Neural crest cell (in vitro differentiated cells): ENCODE results near the gene PMCH. TPM values are rescaled to one million over a fixed set of nuclear protein-coding genes. Genes with fewer than 3 reads are reported as not detected.
"Not testable (repeated sequence)": the region's sequence is repeated elsewhere in the genome, so short reads cannot be mapped to it uniquely, and the experiment has no call there.

Experiments used
- DNase-seq: peaks from one replicate; pipeline ENCODE4 v3.0.0; 2021; ENCODE audit warnings: low read depth, mixed read lengths, low spot score
- H3K27ac Mint-ChIP-seq: one replicate; pipeline ENCODE4 v1.8.0; 2021; ENCODE audit warnings: mild to moderate bottlenecking, mixed read lengths; ENCODE audit not compliant: unreplicated experiment
- H3K27me3 Mint-ChIP-seq: 2 replicates; pipeline ENCODE4 v1.8.0; 2021; ENCODE audit warnings: low read depth, mild to moderate bottlenecking, mixed read lengths
- H3K36me3 Mint-ChIP-seq: 2 replicates; pipeline ENCODE4 v1.8.0; 2021; ENCODE audit warnings: low read depth, mild to moderate bottlenecking, mixed read lengths
- H3K4me1 Mint-ChIP-seq: 2 replicates; pipeline ENCODE4 v1.8.0; 2021; ENCODE audit warnings: mixed read lengths
- H3K4me3 Mint-ChIP-seq: one replicate; pipeline ENCODE4 v1.8.0; 2021; ENCODE audit warnings: mild to moderate bottlenecking, mixed read lengths
- H3K9me3 Mint-ChIP-seq: 2 replicates; pipeline ENCODE4 v1.8.0; 2021; ENCODE audit warnings: mixed read lengths
- CTCF ChIP-seq: fragments of 200-600 bp; sonication (generic); conservative IDR thresholded peaks from 2 replicates; pipeline ENCODE4 v1.5.0; 2021; ENCODE audit warnings: antibody characterized with exemption, mild to moderate bottlenecking
- total RNA-seq: library from RNA; stranded (reverse); gene quantifications from 2 replicates; pipeline ENCODE4 v1.2.1, GENCODE V29; 2021

The PMCH gene
- total RNA-seq, 1 donor from 2014 or later: not detected

GRCh38 chr12:102171951-102172350 lies 25.7 kb downstream of the PMCH start:
- no peak for DNase-seq
- H3K27me3 Mint-ChIP-seq: no peaks in the 10 kb centered on the region
- peaks cover 4% of the 10 kb centered on the region for H3K36me3 Mint-ChIP-seq
- H3K4me3 Mint-ChIP-seq: no peak overlapping the region
- H3K27ac Mint-ChIP-seq: no peak overlapping the region
- no peak for TF ChIP-seq CTCF
- H3K9me3 Mint-ChIP-seq: no peaks in the 10 kb centered on the region
- peaks cover 5% of the 10 kb centered on the region for H3K4me1 Mint-ChIP-seq

- no peak for DNase-seq
- H3K4me3 Mint-ChIP-seq: no peak overlapping the region
- H3K4me1 Mint-ChIP-seq: peaks cover 5% of the 10 kb centered on the region
- no peak overlapping the region for H3K27ac Mint-ChIP-seq
- peak; percentile 81 for TF ChIP-seq CTCF
- no peaks in the 10 kb centered on the region for H3K9me3 Mint-ChIP-seq
- H3K27me3 Mint-ChIP-seq: no peaks in the 10 kb centered on the region
- H3K36me3 Mint-ChIP-seq: peaks cover 4% of the 10 kb centered on the region
These were observed 27.6 kb downstream of the PMCH start for GRCh38 chr12:102169922-102170621.

- H3K36me3 Mint-ChIP-seq: peaks cover 10% of the 10 kb centered on the region
These were observed 29.6 kb downstream of the PMCH start for GRCh38 chr12:102167821-102168604.

GRCh38 chr12:102163383-102163782 lies 34.2 kb downstream of the PMCH start:
- Mint-ChIP-seq H3K4me1 (no peaks in the 10 kb centered on the region), H3K27ac (no peak overlapping the region), H3K36me3 (peaks cover 12% of the 10 kb centered on the region), H3K4me3 (no peak overlapping the region), H3K9me3 (no peaks in the 10 kb centered on the region), H3K27me3 (no peaks in the 10 kb centered on the region)
- no peak for DNase-seq
- TF ChIP-seq CTCF: no peak

More at GRCh38 chr12:102167821-102168604, 29.6 kb downstream of the PMCH start:
- Mint-ChIP-seq H3K4me1 (peaks cover 5% of the 10 kb centered on the region), H3K9me3 (no peaks in the 10 kb centered on the region), H3K27ac (no peak overlapping the region), H3K4me3 (no peak overlapping the region), H3K27me3 (no peaks in the 10 kb centered on the region)
- TF ChIP-seq CTCF: no peak
- DNase-seq: no peak

- not testable (repeated sequence) for H3K4me3 Mint-ChIP-seq, H3K9me3 Mint-ChIP-seq, H3K4me1 Mint-ChIP-seq, H3K27me3 Mint-ChIP-seq, H3K27ac Mint-ChIP-seq, DNase-seq
- H3K36me3 Mint-ChIP-seq: peaks cover 14% of the 10 kb centered on the region
These were observed 42.4 kb downstream of the PMCH start for GRCh38 chr12:102155206-102155605.

- H3K4me1 Mint-ChIP-seq, DNase-seq, H3K9me3 Mint-ChIP-seq, H3K27me3 Mint-ChIP-seq, H3K4me3 Mint-ChIP-seq, H3K27ac Mint-ChIP-seq: not testable (repeated sequence)
- peaks cover 28% of the 10 kb centered on the region for H3K36me3 Mint-ChIP-seq
These were observed 50.5 kb downstream of the PMCH start for GRCh38 chr12:102147062-102147587.

Other genes starting within 250 kb of the PMCH start
- gene WASHC3, start 135.8 kb downstream of the PMCH start, total RNA-seq: 19.5 and 22.4 TPM in 2 replicates
- gene NUP37, start 77.7 kb downstream of the PMCH start, total RNA-seq: 44.9 and 46.4 TPM in 2 replicates
- 30.6 and 31.9 TPM in 2 replicates for gene PARPBP, start 77.7 kb downstream of the PMCH start, total RNA-seq